ENCODE data around the gene FREM2.

FREM2 gene

DNA sequence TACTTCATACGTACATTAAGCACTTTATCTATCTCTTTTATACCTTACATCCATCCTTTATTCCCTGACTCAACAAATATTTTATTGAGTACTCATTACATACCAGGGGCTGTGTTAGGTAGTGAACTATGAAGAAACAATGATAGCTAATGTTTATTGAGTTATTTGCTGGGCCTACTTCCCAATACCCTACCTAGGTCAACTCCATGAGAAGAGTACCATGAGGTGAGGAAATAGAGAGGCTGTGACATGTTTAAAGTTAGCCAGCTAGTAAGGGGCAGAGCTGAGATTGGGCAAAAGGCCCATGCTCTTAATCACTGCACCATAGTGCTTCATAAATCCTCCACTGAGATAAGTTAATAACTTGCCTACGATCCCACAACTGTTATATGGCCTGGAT lies 79.9 kb downstream of the FREM2 start:
- no peak for DNase-seq

DNA sequence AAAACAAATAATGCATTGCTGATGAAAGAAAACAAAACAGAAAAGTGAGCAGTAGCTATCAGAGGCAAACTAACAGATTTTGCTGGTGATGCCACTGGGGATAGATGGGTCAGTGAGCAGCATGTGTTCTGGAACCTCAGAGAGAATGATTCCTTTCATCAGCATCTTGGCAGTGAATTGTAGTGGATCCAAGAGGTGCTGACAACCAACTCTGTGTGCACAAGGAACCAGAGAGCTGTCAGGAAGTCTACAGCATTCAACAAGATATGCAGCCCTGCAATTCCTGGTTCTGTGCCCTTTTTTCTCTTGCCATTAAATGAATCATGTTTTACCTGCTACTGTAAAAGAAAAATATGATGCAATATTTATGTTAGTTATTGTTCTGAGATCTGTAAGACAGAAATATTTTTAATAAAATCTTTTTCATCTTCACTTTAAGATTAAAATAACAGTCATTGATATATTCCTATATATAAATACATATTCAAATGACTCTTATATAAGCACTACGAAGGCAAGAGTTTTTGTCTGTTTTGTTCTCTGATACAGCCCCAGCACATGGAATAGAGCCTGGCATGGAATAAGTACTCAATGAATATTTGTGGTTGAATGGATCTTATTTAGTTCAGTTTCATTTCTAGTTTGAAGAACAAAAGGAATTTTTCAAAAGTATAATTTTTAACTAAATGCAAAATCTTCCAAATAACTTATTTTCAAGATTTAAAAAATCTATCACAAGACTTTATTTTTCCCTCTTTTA lies 80.8 kb downstream of the FREM2 start:
- DNase-seq, result no peak

DNA sequence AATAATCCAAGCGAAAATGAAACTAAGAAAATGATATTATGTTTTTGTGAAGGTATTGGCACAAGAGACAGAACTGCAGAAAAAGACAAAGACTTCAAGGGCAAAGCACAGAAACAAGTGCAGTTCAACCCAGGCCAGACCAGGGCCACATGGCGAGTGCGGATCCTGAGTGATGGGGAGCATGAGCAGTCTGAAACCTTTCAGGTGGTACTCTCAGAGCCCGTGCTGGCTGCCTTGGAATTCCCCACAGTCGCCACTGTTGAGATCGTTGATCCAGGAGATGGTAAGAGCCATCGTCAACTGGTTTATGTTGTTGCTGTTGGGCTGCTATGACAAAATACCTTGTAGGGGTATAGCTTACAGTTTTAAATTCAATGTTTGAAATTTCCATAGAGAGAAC lies 82.6 kb downstream of the FREM2 start:
- DNase-seq, result no peak

DNA sequence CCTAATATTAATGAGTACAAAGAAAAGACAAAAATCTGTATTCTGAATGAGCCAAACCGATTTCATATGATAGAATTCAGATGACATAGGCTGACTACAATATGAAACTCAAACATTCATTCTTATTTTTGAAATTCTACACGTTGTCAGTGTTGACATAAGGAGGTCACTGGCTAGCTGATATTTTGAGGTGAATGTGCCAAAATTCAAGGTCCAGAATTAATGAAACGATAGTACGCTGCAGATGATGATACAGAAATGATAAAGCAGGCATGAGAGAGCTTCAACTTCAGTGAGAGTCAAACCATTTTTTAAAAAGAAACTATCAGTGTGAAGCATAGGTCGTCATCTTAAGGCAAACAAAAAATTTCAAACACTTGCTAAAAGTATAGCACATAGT lies 88.2 kb downstream of the FREM2 start:
- DNase-seq, result no peak

DNA sequence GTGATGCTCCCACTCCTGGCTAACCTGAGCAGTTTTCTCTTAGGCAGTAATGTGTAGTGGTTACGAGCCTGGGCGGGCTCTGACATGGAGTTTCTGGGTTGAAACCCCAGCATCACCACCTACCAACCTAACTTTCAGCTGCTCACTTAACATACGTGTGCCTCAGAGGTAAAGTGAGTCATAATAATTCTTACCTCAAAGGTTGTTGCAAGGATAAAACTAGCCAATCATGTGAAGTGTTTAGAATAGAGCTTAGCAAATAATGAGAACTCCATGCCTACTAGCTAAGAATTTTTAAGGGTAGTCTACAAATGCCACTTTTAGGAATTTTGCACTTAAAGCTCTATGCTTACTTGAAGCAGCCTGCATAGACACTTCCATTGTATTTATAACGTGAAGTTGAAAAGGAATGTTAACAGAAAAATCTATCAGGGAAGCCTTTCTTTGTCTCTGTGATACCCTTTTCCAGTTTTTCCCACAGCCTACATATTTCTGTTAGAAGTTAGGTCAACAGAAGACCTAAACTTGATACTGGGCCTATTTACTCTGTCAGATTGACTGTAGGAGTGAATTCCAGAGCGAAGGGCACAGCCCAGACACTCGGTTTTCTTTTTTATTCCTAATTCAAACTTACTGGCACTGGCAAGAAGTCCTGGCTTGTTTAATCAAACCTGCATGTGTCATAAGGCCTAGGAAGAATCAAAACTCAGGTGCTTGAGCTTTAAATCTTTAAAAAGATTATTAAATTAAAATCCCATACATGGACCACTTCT lies 90.7 kb downstream of the FREM2 start:
- DNase-seq, result no peak

DNA sequence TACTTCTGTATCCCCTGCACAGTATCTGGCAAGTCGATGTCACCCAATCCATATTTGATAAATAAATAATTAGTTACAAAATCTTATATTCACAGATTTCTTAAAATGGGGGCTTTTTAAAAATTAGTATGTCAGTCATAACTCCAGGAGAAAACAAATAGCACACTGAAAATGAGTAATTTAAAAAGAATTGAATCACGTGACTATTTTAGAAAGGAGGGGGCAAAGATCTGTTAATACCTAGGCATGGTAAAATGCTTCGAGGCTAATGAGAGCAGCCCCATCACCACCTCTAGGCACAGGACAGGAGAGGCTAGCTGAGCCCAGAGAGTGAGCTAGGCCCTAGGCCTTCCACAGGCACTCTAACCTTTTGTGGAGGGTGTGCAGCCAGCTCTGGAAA lies 94.7 kb downstream of the FREM2 start:
- DNase-seq, result no peak

DNA sequence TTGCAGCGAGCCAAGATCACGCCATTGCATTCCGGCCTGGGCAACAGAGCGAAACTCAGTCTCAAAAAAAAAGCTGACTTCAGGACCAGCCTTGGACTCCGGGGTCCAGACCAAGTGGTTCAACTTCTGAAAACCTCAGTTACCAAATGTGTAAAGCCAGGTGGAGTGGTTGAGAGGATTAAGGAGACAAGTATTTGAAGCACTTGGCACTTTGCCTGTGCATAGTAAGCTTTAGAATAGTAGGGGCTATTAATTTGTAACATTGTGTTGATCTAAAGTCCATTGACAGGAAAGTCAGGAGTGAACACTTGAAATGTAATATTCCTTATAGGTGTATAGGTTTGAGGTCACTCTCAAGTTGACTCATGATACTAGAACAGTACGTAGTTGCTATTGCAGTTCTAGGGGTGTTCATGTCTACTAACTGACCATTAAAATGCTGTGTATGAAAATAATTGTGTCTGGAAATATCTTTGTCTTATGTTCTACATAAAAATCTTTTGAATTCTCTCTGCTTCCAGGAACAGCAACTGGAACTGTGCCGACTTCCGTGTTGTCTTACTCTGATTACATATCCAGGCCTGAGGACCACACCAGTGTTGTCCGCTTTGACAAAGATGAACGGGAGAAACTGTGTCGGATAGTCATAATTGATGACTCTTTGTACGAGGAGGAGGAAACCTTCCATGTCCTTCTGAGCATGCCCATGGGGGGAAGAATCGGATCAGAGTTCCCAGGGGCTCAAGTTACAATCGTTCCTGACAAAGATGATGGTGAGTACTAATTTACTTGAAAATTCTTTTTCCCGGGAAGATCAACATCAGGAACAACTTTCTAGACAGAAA lies 97.4 kb downstream of the FREM2 start:
- no peak for DNase-seq

DNA sequence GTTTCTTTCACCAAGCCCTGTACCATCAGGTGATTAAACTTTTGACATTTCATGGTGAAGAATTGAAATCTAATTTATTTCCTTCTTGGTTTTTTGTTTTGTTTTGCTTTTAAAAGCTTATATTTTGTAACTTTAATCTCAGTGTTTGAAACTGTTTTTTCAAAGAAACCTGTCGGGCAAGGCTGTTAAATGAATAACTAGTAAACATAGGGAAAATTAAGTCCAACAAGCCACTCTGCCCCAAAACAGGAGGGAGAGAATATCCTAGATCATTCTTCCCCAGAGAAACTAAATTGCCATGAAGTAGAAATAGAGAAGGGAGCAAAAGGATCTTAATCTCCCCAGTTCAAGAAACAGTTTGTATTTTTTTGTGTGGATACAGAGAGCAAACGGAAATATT lies 98.2 kb downstream of the FREM2 start:
- no peak for DNase-seq

DNA sequence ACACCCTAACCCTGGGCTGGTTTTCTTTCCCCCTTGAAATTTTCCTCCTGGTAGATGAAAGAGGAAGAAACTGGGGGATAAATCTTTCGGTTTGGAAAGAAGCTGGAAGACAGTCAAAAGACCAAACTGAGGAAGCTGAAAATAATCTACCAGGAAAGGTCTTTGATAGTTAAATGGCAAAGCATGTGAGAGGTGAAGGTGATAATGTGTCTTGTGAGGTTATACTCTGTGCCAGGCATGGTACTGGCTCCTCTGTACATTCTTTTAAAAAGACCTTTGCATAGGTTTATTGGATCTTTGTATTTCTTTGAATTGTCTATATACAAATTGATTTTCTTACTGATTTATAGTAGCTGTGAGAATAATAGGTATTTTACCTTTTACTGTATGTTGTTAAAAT lies 98.6 kb downstream of the FREM2 start:
- DNase-seq, result no peak

DNA sequence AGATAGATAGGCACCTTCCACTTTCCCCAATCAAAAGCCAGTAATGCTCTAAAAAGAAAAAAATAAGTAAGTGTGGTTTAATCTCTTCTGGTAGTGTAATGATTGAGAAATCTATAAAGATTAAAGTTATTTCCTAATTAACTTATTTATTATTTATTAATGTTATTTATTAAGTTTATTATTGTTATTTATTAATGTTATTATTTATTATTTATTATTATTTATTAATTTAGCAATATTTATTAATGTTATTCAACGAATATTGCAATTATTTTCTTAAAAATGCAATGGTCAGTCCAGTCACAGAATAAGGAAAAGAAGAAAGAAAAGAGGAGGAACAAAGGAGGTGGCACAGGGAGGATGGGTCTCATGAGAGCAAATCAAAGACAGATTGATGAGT lies 100.7 kb downstream of the FREM2 start:
- DNase-seq, result no peak

DNA sequence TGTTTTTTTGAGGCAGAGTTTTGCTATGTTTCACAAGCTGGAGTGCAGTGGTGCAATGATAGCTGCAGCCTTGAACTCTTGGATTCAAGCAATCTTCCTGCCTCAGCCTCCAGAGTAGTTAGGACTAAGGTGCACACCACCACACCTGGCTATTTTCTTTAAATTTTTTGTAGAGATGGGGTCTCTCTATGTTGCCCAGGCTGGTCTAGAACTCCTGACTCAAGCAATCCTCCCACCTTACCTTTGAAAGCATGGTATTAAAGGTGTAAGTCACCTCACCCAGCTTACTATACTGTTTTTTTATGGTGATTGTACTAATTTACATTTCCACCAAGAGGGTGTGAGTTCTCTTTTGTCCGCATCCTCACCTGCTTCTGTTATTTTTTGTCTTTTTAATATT lies 110.0 kb downstream of the FREM2 start:
- no peak for DNase-seq

DNA sequence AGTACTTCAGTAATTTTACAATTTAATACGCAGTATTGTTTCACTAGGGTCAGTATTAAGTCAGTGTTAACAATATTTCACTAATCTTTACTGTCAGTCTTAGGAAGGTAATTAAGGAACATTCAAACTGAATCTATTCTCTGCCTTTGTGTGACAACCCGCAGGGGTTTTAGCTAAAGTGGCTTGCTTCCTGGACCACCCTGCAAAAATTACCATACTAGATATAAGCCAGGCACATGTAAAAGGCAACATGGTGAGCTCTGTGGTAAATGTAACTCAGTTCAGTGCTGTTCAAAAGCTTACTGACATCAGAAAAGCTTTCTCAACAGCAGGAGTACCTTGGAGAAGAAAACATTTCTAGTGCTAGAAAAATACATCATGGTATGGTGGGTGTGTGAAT lies 116.7 kb downstream of the FREM2 start:
- DNase-seq, result no peak

DNA sequence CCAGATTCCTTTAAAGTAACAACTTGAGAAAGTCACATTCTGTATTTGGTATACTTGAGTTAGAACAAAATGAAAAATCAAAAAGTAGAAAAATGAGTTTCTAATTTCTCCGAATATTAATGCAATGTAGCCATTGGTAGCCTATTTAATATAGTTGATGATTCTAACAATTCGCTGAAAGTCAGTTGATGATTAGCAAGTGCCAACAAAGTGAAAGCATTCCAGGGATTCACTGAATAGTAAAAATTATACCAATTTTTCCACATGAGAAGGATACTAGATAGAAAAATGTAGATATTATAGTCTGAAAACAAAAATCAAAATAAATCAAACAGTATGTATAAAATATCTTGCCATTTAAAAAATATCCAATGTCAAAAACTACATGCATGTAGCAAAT lies 117.2 kb downstream of the FREM2 start:
- DNase-seq, result no peak

DNA sequence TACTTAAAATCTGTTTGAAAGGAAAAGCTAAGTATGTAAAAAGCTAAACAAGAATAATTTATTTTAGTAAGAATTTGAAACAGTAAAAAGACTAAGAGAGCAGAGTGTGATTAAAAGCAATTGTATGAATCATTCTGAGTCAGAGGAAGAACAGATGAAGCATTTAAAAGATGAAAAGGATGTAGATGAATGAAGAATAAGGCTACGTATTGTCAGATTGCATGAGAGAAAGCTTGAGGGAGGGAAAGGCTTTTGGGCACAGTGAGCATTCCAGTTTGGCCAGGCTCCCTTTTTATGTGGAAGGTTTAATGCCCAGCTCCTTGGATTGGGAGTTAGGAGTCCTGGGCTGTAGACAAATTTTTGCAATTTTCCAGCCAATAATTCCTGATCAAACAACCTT lies 117.7 kb downstream of the FREM2 start:
- no peak for DNase-seq

DNA sequence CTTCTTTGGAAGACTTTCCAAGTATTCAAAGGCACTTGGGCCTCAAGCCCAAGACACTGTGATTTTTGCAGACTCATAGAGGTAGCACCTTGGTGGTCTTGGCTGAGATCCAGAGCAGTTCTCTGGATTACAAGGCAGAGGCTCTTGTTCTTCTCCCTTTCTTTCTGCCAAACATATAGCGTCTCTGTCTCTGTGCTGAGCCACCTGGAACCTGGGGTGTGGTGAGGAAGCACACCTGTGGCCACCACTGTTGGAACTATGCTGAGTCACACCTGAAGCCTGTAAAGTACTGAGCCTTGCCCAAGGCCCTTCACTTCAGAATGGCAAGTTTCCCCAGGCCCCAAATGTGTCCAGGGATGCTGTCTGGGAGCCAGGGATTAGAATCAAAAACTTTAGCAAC lies 127.5 kb downstream of the FREM2 start:
- no peak for DNase-seq

DNA sequence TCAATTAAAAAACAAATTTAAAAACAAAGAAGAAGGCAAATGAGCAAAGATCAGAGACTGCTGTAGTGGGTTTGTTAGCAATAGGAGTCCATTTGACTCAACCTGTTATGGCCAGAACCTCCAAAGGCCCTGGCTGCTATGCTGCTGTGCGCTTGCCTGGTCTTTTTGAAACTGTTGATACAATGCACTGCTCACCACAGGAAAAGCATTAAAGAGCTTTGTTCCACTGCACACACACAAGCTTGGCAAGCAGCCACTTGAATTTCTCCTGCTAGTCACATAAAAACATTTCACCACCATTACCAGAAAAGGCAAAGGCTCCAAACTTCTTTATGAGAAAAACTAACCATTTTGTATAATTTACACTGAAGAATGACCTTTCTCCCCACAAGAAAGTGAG lies 132.2 kb downstream of the FREM2 start:
- peak in 1 of 2 experiments; percentile 2 for DNase-seq

DNA sequence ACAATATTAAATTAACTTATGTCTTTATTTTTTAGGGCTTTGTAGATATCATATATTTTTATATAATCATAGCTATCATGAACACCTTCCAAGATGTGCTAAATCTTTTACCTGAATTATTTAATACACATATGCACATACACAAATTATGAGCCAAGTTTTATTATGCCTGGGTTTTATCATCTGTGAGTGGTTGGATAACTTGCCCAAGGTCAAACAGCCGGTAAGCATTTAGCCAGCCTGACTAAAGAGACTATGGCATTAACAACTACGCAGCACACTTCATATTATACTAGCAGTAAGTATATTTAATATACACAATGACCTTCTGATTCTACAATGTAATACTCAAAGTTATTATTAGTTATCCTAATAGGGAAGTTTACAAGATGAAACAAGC lies 132.7 kb downstream of the FREM2 start:
- no peak for DNase-seq

DNA sequence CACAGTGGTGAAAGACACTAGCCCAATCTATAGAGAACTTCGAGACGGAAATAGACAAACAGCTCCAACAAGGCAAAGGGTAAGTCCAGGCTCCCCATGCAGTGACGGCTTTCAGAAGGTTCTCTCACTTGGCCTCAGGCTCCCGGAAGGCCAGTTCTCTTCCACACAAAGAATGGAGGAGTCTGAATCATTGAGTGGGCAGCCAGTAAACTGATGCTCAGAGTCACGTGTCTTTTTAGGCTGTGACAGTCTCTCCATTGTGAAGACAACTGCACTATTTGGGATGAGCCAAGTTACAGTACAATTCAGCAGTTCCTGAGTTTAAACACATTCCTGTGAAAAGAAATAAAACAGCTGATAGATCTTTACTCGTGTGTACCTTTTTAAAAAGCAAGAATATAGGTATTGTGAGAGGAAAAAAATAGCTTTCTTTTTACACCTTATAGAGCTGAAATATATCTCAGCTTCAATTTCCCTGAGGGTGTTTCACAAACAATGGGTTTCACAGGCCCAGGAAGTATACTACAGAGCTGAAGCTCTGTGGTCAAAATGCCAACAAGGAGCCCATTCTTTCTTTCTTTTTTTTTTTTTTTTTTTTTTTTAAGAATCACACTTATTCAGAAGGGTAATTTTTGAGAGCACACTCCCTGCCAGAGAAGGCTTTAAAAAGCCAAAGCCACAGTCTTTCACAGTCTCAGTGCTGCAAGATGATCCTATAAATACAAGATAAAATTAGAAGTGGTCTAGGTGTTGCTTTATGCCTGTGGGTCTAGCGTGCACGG lies 135.1 kb downstream of the FREM2 start:
- no peak for DNase-seq

DNA sequence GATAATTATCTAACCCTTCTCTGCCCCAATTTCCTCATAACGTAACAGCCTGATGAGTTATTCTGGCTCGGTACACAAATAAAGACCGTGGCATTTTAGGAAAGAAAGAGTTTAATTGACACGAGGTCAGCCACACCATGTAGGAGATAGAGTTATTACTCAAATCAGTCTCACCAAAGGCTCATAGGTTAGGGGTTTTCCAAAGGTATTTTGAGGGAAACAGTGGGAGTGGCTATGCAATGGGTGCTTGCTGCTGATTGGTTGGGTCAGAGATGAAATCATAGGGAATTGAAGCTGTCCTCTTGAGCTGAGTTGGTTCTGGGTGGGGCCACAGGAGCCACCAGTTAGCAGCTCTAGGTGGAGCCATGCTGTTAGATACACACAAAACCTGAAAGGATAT lies 137.5 kb downstream of the FREM2 start:
- DNase-seq, result no peak

DNA sequence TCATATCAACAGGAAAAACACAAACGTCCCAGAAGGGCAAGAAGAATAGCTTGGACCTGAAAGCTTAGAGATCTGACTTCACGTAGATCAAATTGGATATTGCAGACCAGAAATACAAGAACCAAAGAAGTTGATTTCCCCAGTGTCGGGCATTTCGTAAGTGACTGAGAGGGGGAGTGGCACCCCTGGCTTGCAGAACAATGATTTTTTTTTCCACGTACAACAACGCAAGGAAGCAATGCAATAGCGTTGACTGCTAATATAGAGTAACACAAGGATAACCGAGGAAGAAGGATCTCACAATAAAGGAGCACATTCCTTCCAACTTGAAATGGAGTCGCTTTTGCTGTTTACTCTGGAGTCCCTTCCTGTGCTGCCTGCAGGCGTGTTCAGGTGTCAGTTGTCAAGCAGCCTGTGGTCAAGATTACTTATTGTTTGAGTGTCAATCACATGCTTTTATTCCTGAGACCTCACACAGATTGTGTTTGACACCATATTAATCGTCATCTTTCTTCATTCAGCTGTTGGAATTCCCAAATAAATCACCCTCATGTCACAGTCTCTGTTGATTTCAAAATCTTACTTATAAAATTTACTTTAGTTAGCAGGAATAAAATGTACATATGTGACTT lies 139.4 kb downstream of the FREM2 start:
- DNase-seq, result no peak

DNA sequence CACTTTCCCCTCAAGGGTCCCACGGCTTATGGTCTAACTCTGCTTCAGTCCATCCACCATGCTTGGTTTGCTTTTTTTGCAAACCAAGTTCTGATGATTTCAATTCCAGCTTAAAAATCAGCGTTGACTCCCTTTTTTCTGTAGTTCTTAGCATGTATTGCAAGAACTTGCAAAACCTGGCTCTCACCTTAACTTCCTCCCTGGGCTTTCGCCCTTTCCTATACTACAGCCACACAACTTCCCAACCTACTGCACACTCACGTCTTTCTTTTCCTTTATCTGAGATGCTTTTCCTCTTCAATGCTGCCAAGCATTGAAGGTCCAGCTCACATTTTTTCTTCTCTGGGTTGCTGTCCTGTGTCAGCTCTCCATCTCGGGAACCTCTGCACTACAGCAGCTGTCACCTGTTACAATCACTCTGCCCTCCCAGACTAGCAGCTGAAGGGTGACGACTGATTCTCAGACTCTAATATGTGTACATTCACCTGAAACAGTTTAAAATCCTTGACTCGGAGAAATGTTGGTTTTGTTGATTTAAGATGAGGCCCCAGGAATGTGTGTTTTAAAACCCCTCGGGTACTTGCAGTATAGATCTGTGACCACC lies 143.7 kb downstream of the FREM2 start:
- no peak for DNase-seq

DNA sequence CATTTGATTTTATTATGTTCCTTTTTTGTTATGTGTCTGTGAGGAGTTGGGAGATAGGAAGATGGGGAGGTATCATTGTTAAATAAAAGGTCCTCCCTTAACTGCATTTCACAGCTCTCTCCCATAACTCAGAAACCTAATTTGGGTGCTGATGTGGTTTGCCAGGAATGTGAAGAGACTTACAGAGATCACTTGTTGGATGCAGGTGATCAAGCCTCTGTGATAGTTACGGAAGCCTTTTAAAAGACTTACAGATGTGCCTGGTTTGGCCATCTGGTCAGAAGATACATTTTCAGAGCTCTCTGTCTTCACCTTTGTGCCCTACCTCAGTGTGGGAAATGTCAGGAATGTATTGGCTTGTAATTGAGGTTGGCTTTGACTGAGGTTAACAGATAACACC lies 157.7 kb downstream of the FREM2 start:
- no peak for DNase-seq

All from SHP77 (cell line).